CD4-positive, alpha-beta T cell treated with Interleukin-6 at 100 ng/mL for 8 hours (primary cell): ENCODE data around the gene GTSE1.

Experiments
- DNase-seq: peaks from one replicate; pipeline ENCODE4 v3.0.0-alpha.2; 2020; ENCODE audit warnings: mixed read lengths, low spot score

GTSE1 gene

DNA sequence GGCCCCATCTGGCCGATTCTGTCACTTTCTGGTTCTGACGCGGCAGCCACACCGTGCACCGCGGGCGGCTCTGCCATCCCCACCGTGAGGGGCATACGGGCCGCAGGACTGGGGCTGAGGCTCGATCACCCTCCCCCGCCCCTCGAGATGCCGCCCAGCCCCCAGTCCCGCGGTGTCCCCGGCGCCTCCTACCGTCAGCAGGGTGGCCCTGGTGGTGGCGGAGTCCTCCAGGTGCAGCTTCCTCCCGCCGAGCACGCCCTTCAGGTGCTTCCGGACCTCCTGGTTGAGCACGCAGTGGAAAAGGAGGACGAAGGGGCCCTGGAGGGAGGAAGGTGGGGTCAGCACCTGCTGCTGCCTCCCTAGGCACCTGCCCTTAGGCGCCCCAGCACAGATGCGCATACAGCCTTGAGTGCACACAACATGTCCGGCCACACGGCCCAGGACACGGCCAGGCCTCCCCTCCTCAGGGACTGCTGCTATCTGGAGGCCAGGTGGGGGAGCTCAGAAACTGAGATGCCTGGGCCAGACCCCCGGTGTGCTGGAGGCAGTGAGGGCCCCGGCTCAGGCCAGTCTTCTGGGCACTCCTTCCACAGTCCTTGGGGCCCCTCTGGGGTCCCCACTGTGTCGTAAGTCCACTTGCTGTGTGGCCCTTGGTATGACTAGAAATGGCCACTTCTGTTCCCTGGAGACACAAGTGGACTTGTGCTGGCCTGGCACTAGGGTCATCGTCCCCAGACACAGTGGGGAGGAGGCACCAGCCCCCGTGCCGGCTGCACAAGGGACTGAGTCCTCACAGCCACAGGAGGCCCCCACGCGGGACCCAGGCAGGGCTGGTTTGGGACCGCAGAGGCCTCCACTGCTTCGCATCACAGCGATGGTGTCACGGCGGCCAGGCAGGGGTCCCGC is 70.4 kb downstream of the GTSE1 start:
- DNase-seq: no peak

DNA sequence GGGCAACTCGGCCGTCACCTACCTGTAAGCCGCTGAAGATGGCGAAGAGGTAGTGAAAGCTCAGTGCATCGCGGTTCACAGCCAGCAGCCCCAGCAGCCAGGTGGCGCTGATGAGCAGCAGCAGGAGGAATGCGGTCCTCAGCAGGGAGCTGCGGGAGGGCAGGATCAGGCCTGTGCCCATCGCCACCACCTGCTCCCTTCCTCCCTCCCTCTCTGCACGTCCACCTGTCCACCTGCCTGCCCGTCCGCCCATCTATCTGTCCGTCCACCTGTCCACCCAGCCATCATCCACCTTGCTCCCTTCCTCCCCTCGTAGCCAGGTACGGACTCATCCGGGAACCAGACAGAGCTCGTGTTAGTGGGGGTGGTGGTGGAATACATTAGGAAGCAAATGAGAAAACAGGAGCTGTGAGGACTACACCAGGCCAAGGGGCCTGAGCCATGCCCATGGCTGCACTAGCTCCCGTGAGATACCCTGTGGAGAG is 71.1 kb downstream of the GTSE1 start:
- peak; percentile 53 for DNase-seq

DNA sequence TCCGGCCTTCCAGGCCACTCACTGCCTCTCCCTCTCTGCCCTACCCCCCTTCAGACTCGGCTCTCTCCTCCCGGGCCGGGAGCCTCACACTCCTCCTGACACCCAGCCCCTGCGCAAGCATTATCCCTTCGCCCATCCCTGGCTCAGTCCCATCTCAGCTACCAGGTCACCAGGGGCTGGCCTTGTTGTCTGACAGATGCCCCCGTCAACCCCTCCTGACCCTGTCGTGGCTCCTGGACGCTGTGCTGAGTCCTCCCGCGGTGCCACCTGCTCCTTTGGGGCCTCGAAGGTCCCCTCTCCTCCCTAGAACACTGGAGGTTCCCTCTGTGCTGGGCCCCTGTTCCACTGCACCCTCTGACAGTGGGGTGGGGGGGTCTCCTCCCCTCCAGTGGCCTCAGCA is 71.8 kb downstream of the GTSE1 start:
- DNase-seq: no peak

DNA sequence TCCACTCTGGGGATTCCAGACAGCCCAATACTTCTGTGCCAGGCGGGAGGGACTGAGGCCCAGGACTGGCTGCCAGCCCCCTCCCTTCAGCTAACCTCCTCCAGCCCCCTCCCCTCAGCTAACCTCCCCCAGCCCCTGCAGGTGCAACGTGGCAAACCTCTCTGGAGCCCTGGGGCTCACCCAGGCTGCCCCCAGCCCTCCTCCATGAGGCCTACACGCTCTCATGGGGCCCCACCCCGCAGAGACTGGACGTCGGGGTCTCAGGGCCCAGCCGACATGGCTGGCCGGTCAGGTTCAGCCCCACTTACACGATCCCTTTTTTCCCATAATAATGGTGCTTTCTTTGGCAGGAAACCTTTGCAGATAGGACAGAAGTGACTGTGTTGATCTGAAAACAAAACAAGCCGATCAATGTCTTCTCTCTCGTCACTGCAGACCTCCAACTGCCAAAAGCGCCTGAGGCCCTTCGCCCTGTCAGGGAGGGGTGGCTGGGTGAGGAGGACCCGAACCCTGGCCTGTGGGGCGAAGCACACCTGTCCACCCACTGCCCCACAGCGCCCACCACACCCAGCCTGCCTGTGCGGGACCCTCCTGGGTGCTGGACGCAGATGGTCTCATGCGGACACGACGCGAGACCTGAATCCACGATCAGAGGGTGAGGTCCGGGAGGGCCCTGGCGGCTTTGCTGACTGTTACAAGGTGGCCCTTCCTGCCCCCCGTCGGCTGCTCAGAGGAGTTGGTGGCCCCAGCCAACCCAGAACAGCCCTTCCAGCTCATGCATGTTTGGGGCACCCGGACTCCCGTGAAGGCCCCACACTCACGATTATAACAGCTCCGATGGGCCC is 72.4 kb downstream of the GTSE1 start:
- DNase-seq: no peak

DNA sequence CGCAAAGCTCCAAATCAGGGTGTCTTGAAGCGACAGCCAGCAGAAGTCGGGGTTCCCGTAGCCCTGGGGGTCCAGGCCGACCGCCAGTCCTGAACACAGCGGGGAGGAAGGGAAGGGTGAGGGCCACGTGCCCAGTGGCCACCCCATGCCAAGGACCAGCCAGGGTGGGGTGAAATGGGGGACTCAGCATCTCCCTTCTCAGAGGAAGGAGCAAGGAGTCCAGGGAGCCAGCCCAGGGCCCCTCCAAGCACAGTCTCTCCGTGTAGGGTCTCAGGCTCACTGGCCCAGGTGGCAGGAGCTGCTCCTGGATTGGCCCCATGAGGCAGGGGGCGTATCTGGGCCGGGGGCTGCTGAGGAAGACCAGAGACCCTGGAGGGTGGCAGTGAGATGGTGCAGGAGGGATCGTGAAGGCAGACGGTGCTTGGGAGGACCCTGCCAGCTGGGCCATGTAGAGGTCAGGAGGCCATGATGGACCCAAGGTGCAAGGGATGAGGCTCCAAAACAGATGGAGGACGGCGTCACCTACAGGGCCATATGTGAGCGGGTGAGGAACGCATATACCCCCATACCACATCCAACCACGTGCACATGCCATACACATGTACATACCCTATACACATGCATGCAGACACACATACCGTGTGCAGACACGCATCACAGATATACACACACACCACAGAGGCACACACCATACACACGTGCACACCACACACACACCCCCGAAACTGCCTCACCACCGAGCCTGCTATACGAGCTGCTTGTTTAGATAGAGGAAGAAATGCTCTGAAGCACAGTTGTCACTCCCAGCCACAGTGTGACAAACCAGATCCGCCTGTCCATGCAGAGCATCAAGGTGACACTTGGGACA is 73.3 kb downstream of the GTSE1 start:
- DNase-seq: no peak

DNA sequence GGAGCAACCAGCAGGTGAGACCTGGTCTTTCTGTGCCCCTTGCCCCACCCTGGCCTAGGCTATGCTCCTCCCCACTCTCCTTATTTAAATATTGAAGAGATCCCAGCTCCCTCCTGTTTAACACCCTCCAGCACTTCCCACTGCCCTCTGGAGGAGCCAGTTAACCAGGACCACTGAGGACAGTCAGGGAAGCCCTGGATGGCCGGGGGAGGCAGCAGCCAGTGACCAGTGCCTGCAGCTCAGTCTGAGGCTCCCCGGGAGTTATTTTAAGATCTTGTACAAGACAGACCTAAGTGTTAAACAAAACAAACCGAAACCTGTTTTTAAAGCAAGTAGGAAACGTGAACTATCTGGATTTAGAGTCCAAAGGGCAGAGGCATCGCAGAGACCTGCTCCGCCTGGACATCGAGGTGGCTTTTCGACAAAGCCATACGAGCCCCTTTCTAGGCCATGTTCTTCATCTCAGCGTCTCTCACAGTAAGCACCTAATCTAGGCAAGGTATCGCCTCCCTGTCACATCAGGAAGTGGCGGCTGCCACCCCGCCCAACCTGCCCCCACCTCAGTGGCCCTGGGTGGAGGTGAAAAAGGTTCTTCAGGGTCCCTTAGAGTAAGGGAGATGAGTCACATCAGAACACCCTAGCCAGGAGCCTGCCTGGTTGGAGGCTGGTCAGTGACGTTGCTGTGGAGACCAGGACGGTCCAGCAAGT is 74.1 kb downstream of the GTSE1 start:
- peak; percentile 37 for DNase-seq

DNA sequence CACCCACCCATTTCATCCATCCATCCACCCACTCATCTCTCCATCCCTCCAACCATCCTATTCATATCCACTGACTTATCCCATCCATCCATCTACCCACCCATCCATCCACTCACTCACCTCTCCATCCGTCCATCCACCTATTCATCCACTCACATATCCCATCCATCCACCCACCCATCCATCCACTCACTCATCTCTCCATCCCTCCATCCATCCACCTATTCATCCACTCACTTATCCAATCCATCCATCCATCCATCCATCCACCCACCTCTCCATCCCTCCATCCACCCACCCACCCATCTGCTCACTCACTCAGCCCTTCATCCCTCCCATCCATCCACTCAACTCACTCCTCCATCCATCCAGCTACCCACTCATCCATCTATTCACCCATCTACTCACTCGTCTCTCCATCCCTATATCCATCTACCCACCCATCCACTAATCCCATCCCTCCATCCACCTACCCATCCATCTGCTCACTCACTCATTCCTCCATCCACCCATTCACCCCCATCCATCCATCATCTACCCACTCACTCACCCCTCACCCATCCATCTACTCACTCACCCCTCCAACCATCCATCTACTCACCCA is 75.1 kb downstream of the GTSE1 start:
- no peak for DNase-seq

DNA sequence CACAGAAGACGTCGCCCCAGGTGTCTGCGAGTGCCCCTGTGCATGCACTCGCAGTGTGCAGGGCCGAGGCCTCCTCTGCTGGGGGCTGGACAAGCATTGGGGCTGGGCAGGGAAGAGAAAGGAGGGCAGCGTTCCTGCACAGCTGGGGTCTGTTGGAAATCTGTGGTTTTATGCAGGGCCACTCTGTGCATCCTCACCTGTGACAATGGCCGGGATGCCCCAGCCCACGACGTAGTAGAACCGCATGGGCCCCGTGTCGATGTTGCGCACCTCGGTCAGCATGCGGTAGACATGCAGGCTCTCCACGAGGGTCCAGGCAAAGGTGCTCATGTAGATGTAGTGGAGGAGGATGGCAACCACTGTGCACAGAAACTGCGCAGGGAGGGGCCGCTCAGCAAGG is 76.0 kb downstream of the GTSE1 start:
- no peak for DNase-seq

DNA sequence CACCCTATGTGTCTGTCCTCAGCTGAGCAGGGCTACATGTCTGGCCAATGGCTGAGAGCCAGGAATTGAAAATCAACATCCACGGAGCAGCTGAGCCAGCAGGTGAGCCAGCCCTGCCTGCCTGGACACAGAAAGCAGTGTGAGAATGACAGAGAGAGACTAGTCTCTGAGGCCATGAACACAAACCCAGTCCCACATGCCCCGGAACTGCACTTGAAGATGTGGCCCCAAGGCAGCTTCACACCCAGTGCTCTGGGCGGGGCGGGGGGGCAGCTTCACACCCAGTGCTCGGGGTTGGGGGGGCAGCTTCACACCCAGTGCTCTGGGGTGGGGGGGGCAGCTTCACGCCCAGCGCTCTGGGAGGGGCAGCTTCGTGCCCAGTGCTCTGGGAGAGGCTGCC is 76.5 kb downstream of the GTSE1 start:
- no peak for DNase-seq

DNA sequence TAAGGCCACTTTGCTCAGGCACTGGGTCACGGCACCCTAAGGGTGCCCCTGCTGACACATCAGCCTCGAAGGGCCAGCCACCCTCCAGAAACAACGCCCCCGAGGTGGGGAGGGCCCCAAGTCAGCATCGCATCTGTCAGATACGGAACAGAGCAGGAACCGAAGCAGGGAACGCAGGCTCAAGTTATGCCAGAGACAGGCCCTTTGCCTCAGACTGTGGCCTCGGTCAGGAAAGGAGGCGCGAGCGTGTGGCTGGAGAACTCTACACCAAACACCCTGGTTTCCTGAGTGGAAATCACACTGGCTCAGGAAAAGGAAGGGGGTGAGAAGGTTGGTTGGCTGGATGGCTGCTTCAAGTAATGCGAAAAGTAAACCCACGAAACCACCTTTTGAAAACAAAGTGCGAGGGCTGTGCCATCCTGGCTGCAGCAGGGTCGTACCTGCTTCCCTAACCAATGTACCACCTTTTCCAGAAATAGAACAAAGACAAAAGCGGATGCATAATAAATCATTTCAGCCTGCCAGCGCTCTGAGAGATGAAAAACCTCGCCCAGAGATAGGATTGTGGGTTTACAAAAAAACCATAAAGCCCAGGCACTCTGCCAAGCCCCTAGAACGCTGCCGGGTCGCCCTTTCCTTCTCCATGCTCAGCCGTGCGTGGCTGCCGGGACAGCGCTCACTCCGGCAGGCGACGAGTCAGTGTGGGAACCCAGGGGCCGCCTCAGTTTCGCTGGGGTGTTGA is 77.4 kb downstream of the GTSE1 start:
- no peak for DNase-seq

DNA sequence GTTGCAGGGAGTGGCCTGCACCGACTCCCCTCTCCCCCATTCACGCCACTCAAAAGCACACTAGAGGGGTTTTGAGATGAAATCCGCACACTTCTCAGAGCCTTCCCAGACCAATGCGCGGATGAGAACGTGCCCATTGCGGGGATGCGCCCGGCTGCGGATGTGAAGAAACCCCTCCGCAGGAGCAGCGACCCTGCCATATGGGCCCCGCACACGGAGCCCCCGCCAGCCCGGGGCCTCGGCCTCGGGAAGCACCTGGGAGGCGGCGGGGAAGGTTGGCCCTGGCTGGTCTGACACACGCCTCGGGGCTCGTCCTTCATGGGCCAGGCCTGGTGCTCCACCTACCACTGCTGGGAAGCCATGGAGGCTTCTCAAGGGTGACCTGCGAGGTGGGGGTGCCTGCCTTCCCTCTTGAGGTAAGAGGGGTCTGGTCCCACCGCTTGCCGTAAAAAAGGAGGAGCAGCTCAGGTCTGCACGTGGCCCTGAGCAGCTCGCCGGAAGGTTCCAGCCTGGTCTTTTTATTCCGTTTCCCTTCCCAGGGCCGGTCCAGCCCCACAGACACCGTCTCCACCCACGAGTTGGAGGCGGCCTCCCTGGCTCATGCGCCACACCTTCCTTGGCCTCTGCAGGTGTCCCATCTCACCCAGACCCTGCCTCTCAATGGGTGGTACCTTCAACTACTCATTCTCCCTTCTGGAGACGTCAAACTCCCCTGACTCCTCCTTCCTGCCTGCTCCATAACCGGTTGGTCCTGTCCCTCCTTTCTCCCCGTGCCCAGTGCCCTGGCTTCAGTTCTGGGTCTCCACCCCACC is 78.2 kb downstream of the GTSE1 start:
- DNase-seq: no peak

DNA sequence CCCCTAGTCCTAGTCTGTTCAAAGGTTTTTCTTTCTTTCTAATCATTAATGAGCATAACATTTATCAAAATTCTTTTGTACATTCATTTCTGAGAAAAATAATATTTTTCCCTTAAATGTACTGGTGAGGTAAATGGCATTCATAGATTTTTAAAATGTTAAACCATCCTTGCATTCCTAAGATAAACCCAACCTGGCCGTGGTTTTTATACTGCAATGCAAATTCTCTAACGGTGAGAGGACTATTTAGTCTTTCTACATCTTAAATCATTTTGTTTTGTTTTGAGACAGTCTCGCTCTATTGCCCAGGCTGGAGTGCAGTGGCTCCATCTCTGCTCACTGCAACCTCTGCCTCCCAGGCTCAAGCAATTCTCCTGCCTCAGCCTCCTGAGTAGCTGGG is 79.4 kb downstream of the GTSE1 start:
- DNase-seq: no peak

DNA sequence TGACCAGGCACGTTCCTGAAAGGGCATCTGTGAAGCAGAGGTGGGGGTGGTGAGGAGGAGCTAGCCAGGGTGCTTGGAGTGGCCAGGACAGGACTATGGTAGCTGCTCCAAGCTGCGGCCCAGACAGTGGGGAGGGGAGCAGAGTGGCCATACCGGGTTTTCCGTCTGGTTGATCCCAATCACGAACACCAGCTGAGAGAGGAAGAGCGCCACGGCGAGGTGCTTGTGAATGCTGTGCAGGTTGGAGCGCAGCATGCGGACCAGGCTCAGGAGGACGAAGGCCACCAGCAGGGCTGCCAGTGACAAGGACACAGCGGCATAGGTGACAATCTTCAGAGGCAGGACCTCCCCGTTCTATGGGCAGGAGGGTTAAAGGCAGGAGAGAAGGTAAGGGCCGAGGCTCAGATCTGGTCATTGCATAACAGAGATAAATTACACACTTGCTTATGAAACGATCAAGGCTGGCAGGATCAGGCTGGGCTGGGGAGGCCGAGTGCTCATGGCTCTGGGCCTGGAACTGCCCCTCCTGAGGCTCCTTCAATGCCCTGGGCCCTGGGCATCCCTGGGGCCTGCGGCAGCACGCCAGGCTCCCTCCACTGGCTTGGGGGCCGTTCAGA is 80.3 kb downstream of the GTSE1 start:
- no peak for DNase-seq

DNA sequence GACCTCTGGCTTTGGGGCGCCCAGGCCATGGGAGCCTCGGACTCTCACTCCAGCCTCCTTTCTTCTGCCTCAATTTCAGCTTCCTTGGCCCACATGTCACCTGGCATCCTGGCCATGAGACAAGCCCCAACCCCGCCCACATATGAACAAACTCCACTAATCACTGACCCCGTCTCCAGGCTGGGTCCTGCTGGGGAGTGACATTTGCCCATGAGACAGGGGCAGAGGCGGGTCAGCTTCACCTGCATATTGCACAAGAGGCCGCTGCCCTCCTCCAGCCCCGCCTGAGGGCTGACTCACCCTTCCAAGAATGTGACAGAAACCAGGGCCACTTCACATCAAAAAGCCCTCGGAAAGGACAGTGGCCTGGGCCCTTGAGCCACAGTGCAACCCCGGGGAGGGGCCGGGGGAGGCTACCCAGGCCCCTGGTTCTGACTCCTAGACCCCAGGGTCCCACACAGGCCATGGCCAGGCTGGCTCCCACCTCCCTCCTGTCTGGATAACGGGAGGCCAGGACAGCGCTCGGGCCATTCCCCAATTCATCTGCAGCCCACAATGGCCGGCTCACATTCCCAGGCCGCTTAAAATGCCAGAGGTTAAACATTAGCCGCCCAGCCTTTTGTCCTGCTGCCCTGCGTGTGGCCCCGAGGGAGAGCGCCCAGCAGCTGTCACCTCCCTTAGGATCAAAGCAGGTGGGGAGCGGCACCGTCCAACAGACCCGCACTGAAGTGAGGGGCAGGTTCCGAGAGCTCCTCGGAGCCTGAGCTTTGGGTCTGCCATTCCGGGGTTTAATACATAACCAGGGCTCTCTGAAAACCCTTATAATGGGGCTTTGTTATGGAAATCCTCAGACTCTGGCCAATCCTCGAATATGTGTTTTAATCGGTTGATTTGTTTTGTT is 81.1 kb downstream of the GTSE1 start:
- no peak for DNase-seq

DNA sequence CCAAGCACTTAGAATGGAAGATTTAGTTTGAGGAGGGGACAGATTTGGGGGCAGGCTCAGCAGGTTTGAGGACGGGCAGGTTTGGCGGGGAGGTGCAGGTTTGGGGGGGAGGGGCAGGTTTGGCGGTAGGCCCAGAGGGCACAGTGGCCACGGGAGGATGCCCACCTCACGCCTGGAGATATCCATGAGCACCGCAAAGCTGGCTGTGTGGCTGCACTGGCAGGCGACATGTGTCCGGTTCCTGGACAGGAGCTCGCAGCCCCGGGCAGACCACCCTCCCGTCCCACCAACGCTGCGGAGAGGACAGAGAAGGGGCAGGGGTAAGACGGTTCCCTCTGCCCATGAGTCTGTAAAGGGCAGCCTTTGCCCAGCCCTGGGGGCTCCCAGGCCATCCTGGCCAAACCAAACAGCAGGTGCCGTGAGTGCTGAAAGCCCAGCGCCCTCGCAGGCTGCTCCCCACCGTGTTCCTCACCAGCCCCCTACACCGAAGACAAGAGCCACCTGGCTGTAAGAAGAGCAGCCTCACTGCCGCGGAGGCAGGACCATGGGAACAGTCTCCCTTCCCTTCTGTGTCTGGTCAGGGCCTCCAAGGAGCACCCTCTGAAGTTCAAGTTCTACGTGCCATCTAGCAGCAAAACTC is 81.9 kb downstream of the GTSE1 start:
- DNase-seq: no peak

DNA sequence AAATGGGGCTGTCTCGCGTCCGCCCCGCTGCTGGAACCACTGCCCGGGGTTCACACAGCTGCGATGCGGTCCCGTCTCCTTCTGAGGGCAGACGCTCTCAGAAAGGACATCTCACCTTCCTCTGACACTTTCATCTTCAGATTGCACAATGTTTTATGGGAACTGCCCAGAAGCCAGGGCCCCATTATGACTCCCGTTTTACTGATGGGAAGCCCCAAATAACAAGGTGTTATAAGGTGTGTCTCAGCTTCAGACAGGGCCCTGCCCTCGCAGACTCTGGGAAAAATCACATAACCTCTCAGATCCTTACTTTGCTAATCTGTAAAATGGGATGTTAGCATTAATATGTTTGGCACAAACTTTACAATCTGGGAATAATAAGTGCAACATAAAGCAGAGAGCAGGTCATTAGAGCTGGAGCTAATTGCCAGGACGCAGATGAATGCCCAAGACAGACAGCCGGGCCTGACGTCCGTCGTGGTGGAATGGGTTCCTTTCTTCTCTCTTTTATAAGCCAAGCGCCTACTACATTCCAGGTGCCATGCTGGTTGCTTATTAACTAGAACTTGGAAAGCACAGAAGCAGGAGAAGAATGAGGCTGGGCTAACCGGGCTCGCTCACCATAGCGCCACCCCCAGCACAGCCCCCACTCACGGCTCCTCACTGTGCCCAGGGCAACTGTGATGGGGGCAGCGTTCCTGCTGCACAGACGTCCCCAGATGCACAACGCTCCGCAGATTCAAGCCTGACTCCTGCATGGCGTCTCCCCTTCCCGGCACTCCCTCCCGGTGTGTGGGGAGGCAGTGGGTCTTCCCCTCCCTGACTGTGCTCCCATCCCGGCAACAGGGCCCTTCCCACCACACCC is 82.6 kb downstream of the GTSE1 start:
- no peak for DNase-seq
